Endometrium (tissue), 2 donors: ENCODE measurements around the gene TMEM106C.

Experiments
- FAIRE-seq: peaks from 2 replicates; lab custom pipeline; 2012; peaks lifted over from hg19 to GRCh38; lab: Jason Lieb, UNC
- donor health status: control.
- donor health status: control.

TMEM106C gene

DNA sequence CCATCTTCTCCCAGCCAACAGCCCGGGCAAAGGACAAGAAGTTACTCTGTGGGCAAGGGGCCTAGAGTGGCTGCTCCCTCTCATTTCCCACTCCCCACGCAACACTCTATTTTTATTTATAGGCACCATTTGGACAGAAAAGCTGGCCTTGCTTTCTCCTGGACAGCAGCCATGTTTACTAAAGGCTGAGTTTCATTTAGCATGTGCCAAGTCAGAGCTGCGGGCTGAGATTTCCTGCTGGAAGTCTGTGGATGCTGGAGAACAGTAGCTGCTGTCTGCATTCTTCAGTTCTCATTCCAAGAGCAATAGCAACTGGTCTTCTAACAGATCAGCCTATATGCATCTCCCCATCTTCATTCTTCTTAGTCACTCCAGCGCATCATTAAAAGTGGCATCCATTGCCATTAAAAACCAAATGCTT lies 32.6 kb downstream of the TMEM106C start:
- FAIRE-seq, result no peak

DNA sequence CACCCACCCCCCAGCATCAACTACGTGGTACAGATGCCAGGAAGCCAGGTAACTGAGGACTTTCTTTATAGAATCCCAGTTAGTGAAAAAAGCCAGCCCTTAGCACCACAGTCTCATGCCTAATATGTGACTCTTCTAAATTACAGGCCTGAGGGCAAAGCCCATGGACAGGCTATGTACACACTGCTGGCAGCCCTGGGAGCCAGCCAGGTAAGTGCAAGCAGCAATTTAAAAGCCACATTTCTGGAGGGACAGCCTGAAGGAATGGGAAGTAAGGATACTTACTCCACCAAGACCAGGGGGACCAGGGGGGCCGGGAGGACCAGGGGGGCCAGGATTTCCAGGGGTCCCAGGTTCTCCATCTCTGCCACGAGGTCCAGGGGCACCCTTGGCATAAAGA lies 33.9 kb downstream of the TMEM106C start:
- FAIRE-seq, result no peak

DNA sequence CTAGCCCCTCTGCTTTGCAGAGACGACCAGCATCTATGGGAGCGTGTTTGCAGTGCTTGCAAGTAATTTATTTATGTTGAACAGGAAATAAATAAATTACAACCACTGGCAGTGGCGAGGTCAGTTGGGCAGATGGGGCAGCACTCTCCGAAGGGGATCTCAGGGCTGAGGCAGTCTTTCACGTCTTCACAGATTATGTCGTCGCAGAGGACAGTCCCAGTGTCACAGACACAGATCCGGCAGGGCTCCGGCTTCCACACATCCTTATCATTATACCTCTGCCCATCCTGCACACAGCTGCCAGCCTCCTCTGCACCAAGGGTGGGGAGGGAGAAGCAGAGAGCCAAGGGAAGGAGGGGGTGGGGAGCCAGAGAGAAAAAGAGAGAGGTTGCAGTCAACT lies 36.4 kb downstream of the TMEM106C start:
- FAIRE-seq, result no peak

DNA sequence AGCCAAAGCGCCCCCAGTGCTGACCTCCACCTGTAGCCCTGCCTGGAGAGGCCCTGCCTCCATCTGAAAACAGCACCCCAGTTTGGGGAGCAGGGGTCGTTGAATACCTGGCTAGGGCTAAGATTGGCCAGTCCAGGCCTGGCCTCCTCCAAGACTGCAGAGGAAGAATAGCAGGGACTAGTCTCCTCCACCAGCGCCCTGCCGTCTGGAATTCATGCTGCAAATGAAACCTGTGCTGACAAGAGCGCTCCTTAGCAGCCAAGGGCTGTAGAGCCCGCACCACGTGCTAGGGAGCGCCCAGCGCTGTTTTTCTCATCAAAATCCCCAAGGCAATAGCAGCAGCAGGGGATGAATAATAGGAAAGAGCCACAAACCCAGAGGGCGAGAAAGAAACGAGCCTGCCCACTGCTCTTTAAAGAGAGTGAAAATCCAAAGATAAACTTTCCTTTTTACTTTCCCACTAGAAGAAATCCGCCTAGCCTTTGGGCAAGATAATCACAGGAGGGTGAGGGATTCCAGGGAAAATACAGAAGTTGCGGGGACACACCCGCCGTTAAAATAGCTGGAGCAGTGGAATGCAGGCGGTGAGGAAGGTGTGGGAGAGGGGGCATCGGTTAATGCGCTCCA lies 37.6 kb downstream of the TMEM106C start:
- no peak for FAIRE-seq

DNA sequence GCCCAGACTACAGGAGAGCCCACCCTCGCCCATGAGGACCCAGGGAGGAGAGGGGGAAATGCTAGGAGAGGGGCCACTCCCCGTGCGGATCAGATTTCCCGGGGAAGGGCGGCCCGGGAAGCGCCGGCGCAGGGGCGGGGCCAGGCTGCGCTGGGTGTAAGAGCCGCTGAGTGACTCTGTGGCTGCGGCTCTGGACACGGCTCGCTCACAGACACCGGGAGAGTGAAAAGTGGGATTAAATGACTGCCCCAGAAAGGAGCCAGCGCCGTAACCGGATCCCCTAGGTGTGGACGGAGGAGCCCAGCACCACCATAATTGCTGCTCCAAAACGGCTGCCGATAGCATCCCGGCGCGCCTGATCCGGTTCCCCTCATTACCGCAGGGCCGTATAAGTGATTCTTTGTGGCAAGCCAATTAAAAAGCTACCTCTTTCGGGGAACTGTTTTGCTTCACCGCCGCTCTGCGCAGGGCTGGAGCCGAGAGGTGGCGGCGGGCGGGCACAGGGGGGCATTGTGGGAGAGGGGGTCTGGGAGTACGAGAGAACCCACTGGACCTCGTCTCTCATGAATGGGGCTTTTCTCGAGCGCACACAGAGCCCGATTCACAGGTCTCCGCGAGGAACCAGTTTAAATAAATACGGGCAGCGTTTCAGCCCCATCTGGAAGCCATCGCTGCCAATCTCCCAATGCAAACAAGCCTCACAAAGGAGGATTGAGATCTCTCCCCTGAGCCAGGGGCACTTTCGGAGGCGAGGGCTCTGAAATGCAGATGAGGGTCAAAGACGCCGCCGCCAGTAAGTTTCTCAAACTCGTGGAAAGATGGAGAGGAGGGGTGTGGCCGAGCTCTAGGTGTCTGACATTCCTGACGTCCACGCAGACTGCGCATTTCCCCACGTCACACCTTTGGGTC lies 38.4 kb downstream of the TMEM106C start:
- FAIRE-seq, result no peak

DNA sequence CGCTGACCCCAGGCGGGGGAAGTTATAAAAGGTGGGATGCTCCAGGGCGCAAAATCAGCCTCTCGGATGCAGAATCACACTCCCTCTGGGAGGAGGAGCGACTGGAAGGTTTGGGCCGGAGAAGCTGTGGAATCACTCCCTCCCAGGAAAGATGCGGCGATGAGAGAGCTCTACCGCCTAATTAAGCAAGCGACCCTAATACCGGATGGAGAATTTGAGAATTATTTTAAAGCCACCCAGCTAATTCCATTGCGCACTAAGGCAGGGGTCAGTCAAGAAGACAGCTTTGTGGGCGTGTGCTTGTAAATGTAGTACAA lies 39.0 kb downstream of the TMEM106C start:
- FAIRE-seq, result no peak

DNA sequence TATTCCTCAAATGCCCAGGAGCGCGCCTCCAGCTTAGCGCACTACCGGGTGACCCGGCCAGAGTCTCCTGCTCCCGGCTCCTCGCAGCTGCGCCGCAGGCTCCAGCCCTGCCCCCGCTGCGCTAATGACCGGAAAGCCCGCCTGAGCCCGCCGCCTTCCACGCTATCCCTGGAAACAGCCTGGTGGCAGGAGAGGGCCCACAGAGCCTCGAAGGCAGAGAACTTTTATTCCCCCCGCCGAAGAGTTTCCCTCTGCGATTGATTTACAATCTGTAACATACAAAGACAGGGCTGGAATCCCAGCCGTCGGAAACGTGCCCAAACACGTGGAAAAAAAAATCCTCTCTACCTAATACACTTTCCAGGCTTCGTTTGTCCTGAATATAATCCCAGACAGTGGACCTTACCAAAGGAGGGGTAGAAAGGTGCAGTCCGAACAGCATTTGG lies 39.4 kb downstream of the TMEM106C start:
- FAIRE-seq, result no peak

DNA sequence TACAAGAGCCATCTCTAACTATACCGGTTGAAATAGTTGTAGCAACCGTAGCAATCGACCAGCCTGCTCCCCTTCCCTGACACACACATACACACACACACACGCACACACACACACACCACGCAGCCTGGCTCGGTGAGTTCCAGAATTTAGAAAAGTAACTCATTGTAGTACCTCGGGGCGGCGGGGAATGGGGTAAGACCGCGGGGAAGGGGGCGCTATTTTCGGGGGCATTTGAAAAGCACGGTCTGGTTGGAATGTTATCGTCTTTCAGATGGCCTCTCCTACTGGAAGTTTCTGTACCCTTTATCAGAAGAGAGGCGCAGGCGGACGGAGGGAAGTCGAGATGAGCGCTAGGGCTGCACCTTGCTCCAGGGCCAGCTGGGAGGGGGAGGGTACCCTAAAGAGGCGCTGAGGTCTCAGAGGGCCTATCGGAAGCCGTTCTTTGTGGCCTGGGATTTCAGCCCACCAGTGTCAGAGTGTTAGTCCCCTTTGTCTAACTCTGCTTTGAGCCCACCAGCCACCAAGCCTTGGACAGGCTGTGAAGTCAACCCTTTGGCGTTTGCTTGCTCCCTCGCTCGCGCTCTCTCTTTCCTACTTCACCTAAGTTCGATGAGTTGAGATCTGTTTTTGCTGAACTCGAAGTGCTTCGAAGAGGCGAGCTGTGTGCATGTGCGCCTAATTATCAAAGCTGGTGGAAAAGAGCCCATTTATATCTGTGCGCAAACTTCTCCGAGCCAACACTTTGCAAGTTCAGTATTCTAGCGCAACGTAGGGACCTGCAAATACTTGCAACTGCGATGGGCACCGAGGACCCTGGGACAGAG lies 40.0 kb downstream of the TMEM106C start:
- no peak for FAIRE-seq

DNA sequence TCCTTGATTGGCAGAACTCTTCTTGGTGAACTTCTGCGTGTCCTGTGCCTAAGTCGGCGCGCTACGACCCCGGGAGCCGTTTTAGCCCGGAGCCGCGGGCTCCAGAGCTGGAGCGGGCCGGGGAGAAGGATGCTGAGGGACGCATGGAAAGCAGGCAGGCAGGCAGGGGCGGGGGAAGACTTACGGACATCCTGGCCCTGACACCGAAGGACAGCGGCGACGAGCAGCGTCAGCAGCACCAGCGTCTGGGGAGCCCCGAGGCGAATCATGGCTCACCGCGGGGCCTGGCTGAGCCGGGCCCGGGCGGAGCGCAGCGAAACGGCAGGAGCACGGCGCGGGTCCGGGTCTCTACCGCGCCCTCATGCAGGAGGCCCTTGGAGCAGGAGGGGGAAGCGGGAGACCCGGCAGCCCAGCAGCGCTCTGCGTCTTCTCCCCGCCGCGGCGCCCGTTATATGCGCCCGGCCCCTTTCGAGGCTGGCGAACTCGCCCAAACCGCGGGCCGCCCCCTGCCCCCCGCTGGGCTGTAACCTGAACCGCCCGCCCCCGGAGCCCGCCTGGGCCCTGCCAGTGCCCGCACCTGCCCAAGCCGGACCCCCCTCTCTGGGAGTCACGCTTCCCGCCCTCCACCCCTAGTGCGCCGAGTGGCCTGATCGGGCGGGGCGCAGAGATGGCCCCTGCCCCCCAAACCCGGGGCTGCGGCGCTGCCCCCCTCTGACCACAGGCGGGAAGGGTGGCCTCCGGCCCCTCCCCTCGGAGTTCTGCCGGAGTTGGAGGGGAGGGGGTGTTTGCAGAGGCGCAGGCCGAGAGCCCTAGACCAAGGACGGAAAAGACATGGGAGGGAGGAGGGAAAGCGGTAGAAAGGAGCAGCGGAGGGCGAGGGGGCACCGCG lies 40.9 kb downstream of the TMEM106C start, which contains the start of gene COL2A1:
Gene COL2A1 (minus strand): TSS at position 424 of the 889 bp plus-strand sequence. CDS start 155 bp downstream, at position 269.
- FAIRE-seq, result no peak

DNA sequence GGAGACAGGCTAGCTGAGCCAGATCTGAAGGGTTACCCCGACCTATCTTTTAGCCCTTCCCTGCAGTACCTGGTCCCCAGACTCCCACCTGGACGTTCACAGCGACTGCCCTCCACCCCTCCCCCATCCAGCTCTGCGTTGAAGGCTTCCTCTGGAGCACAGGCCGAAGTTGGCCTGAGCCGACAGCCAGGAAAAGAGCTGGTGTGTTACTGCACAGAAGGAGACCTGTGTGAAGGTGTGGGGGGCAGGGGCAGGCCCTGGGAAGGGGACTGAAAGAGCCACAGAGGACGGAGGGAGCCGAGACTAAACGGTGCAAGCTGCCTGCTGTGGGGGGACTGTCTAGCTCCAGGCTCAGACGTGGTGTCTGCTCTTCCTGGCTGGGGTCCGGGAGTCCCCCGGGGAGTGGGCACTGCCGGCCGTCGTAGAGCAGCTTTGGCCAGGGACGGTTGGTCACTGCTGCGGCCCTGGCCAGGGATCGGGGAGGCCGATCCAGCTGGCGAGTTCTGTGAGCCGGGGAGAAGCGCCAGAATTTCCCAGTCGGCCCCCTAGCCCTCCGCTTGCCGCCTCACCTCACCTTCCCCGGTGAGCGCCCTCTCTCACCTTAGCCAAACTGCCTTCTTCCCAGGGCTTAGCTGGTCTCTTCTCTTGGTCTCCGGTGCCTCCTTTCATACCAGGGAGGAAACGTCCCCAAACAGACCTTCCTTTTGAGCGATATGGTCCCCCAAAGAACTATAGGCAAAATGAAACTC lies 41.8 kb downstream of the TMEM106C start:
- FAIRE-seq, result no peak

DNA sequence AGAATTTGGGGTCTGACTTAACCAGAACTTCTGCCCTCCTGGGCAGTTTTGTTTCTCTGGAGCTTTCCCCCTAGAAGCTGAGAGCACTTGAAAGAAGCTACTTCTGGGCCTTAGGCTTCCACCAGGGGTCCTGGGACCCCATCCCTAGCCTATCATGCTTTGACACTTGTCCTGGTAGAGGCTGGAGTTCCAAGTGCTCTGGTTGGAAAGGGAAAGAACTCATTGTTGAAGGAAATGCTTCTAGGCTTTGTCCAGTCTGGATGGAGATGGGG lies 42.3 kb downstream of the TMEM106C start:
- FAIRE-seq, result no peak

DNA sequence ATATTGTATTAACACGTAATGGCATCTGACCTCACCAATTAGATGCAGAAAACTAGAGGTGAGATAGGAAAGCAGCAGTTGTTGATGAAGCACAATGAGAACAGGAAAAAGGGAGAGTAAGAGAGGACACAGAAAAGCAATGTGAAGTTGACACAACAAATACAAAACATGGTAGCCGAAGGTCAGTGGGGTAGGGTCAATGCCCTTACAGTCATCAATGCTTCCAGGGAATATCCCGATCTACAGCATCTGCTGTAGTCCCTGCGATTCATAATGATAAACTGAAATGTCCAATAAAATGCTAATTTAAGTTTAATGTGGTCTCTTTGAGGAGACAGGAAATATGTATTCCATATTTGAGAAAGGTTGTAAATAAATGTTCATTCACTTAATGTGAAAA lies 43.8 kb downstream of the TMEM106C start:
- FAIRE-seq, result no peak

DNA sequence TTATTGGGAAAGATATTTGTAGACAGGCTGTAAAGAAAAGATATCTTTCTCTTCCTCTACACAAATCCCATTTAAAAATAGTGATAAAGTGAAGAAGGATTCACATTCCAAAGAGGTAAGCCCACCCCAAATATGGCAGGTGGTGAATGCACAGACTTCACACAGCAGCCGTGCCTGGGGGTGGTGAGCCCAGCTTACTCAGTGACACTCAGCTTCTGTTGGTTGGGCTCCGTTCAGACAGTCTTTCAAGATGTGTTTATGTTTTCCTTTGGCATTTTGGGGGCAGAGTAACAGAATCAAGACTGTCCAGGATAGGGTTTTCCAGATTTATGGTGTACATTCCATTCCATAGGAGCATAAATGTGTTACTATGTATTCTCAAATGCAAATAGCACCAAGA lies 45.0 kb downstream of the TMEM106C start:
- no peak for FAIRE-seq

DNA sequence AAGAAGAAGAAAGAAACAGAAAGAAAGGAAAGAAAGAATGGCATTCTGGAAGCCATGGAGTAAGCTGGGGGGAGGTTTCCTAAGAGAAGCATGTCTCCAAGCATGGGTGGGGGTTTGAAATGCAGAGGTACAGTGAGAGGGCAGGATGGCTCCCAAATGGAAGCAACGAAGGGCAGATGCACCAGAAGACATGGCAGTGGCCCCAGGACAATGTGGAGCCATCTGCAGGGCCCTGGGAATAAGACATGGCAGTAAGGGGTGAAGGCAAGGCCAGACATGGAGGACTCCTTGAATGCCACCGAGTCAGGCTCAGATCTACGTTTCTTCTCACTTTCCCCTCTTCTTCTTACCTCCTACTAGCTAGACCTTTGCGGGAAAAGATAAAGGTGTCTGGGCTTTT lies 45.6 kb downstream of the TMEM106C start:
- FAIRE-seq, result no peak

DNA sequence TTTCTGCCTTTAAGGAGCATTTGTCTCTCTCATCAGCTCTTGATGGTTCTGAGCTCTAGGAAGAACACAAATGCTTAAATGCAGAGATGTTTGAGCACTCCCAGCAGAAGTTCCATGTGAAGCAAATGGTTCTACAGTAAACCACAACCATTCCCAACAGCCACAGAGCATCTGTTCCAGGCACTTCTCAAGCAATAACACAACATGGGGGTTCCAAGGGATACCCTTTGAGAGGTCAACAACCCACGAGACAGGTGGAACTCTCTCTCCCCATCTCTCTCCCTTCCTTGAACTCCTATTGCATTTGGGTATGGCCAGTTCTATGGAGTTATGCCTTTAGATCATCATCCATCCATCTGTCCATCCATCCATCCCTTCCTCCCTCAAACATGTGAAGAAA lies 46.1 kb downstream of the TMEM106C start:
- FAIRE-seq, result no peak

DNA sequence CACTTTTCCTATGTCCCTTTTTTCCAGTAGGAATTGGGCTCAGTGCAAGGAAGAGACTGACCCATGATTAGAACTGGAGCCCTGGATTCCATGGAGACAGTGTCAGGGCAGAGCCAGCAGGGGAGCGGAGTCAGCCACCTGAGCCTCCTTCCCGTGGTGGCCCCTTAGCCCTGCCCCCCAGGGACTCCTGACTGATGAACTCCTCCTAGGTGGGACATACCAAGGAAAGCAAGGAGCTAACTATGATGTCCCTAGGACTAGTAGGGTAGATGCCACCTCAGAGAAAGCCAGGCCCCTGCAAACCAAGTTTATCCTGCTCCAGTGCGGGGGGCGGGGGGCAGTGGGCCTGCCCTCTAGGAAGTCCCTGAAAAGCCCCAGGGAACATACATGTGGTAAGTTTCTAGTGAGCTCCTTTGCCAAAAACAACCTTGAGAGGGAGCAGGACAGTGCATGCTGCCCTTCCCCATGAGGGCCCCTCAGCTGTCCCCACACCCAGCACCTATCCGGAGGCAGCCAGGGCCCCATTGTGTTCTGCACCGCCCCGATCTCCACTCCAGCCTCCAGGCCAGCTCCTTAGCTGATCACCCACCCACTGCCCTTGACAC lies 47.1 kb downstream of the TMEM106C start:
- no peak for FAIRE-seq

DNA sequence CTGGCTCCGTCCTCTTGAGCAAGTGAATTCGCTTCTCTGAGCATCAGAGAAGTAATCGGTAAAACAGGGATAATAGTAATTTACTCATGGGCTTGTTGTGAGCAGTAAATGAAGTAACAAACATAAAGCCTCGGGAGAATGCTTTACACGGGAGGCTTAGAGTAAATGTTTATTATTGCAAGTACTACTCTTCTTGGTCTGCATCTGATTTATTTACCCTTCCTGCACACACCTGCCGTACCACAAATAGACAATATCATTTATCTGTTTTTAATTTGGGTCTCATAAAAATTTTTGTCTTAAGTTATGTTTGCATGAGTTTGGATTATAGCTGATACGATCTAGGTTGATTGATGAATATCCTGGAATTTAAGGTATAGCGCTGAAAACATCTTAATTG lies 48.7 kb downstream of the TMEM106C start:
- FAIRE-seq, result no peak

DNA sequence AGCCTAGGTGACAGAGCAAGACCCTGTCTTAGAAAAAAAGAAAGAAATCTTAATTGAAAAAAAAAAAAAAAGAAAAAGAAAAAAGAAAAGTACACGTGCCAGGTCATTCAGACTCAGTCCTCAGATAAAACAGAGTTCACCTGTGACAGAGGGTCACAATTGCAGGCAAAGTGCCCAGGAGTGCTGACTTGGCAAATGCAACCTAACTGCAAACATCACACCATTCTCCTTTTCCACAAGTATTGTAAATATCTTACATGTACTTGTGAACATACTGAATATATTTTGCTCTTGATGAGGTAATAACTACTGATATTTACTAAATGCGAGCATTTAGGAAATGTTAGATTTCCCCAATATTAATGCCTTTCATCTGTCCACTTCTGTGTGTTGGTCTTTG lies 49.9 kb downstream of the TMEM106C start:
- FAIRE-seq, result no peak

DNA sequence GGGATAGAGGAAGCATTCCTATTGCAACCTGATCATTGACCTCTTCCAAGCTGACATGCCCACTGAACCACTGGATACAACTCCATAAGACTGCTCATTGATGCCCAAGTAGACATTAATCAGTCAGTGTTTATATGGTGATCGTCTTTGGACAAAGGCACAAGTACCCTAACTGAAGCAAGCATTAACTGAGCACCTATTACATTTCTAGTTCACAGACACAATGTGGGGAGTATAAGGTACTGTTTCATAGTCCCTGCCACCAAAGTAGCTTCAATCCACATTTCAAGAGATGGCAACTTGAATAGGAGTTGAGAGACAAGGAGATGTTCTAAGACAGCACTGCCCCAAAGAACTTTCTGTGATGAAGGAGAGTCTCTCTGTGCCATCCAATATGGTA lies 51.7 kb downstream of the TMEM106C start:
- FAIRE-seq, result no peak

DNA sequence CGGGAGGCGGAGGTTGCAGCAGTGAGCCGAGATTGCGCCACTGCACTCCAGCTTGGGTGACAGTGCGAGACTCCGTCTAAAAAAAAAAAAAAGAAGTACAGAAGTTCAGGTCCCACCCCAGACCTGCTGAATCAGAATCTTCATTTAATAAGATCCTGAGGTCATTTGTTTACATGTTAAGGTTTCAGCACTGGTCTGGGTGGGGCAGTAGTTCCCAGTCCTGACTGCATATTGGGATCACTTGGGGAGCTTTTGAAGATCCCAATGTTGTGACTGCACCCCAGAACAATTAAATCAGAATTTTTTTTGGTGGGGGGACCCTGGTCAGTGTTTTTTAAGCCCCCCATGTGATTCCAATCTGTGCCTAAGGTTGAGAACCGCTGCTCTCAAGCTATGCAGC lies 52.6 kb downstream of the TMEM106C start:
- FAIRE-seq, result no peak
